ENCODE results near the gene BCAS1. TPM values are rescaled to one million over a fixed set of nuclear protein-coding genes. Genes with fewer than 3 reads are reported as not detected.

Gene BCAS1
- total and polyA plus RNA-seq, 10 of the 15 experiments (the other 5 are each of a cell fraction or from before 2014, with no cell fraction given) = 0.21 to 1.4 (median 0.55) TPM

DNA sequence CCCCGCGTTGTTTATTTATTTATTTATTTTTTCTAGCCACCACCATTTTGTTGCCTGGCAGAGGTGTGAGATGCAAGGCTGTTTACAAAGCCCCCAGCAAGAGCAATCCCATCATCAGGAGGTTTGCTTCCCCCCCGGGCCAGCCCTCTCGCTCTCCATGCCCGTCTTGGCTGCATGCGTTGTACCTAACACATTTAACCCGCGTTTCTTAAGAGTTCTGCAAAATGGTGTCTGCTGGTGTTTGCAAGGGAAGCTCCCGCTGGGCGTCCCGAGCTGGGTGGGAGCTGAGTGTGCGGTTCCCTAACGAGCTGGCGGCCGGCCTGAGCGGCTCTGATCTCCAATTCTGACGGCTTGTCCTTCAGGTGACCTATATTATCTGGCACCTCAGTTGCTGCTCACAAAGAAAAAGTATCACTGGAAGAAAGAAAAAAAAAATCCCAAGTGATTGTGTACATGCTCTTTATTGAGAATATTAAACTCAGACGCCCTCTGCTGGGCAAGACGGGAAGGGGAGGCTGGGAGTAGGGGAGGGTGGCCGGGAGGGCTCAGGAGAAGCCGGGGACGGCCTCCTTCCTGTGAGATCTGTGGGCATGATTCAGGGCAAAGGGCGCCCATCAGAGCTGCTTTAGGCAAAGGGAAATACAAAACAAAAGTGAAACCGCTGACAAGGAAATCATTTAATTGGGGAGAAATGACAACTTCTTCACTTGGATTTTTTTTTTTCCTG is 154.8 kb downstream of the BCAS1 start (continued):
- TF ChIP-seq EED (IDR thresholded peaks at IDR 0.05; ENCODE audit: low read depth) (peak; percentile 80), RB1 (IDR thresholded peaks at IDR 0.05; ENCODE audit: borderline replicate concordance) (0 out of 2 replicates have a peak, but pooled peaks have one; percentile 28), MYB (IDR thresholded peaks at IDR 0.05; ENCODE audit: borderline replicate concordance, low read depth, low read length) (no peak), ZNF384 (IDR thresholded peaks at IDR 0.05; ENCODE audit: borderline replicate concordance, low read depth, low read length) (peak; percentile 93), MTA3 (IDR thresholded peaks at IDR 0.05; ENCODE audit: borderline replicate concordance, low read length) (0 out of 2 replicates have a peak, but pooled peaks have one; percentile 63), NFYB (IDR thresholded peaks at IDR 0.05; ENCODE audit: insufficient read depth, low read depth, low read length) (no peak), FOXK2 (IDR thresholded peaks at IDR 0.05) (0 out of 2 replicates have a peak, but pooled peaks have one; percentile 3), ZNF24 (IDR thresholded peaks at IDR 0.05) (0 out of 2 replicates have a peak, but pooled peaks have one; percentile 9), ATF7 (IDR thresholded peaks at IDR 0.05; ENCODE audit: low read depth) (peak; percentile 60), CBX5 (IDR thresholded peaks at IDR 0.05; ENCODE audit: low read depth) (peak; percentile 83), ZSCAN29 (IDR thresholded peaks at IDR 0.05) (no peak)
- TF ChIP-seq, protein P1, sequence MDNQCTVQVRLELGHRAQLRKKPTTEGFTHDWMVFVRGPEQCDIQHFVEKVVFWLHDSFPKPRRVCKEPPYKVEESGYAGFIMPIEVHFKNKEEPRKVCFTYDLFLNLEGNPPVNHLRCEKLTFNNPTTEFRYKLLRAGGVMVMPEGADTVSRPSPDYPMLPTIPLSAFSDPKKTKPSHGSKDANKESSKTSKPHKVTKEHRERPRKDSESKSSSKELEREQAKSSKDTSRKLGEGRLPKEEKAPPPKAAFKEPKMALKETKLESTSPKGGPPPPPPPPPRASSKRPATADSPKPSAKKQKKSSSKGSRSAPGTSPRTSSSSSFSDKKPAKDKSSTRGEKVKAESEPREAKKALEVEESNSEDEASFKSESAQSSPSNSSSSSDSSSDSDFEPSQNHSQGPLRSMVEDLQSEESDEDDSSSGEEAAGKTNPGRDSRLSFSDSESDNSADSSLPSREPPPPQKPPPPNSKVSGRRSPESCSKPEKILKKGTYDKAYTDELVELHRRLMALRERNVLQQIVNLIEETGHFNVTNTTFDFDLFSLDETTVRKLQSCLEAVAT (IDR thresholded peaks at IDR 0.05) = no peak
